HUES64 (cell line): Measurements from ENCODE around the gene AK2.

Experiments used
- H3K27ac ChIP-seq: 2 replicates; pipeline ENCODE4 v1.7.0; 2013; ENCODE audit warnings: low read depth, low read length, inconsistent platforms
- H3K27me3 ChIP-seq: 2 replicates; pipeline ENCODE4 v1.6.1; 2013; ENCODE audit warnings: mild to moderate bottlenecking, low read length; ENCODE audit not compliant: insufficient read depth
- H3K36me3 ChIP-seq: 2 replicates; pipeline ENCODE4 v1.6.1; 2013; ENCODE audit warnings: mild to moderate bottlenecking, low read length; ENCODE audit not compliant: insufficient read depth
- H3K4me1 ChIP-seq: 2 replicates; pipeline ENCODE4 v1.6.1; 2013; ENCODE audit warnings: mild to moderate bottlenecking, low read length, moderate library complexity; ENCODE audit not compliant: insufficient read depth
- H3K4me3 ChIP-seq: 2 replicates; pipeline ENCODE4 v1.5.1; 2013; ENCODE audit warnings: mild to moderate bottlenecking, low read length, moderate library complexity
- H3K9ac ChIP-seq: 2 replicates; pipeline ENCODE4 v1.6.1; 2013; ENCODE audit warnings: mild to moderate bottlenecking, low read depth, low read length
- H3K9me3 ChIP-seq: 2 replicates; pipeline ENCODE4 v1.6.1; 2013; ENCODE audit warnings: low read depth, low read length; ENCODE audit not compliant: insufficient read depth
- WGBS: fragments of 150-250, 120-280 bp; methylation state at CpG from one replicate; pipeline ENCODE4 v1.1.7; 2013; ENCODE audit warnings: missing lambda C conversion rate; 5-methylcytosine and 5-hydroxymethylcytosine counted together

AK2 gene

DNA sequence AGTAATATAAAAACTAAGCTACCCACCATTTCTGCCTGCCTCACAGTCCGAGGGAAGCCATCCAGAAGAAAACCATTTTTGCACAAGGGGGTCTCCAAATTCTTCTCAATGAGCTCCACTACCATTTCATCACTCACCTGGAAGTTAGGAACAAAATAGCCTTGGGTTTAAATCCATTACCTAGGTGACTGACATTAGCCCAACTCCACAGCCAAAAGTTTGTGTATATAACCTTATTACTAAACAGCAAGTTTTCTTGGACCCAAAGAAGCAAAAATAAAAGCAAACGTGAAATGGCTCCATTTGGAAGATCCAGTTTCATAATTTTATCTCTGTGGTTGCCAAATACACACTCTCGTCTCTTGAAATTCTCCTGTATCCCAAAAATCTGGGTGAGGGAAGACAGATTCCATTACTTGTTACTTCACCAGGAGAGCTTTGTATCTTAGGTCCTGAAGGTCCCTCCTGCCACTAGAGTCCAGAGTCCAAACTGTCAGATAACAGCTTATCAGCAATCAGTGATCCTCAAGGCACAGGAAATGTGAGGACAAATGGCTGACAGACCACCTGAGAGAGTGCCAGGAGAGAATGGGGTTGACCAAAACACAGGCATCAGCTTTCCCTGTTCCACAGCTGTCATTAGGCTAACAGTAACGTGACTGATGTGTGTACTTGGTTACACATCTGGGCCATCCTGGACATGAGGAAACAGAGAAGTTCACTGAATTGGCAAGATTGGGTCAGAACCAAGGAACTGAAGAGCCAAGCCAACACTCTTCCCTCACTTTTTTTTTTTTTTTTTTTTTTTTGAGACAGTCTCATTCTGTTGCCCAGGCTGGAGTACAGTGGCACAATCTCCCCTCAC lies 14.9 kb downstream of the AK2 start:
- Histone ChIP-seq H3K4me1 (no peaks in the 10 kb centered on the region), H3K9me3 (no peaks in the 10 kb centered on the region), H3K36me3 (peaks cover 76% of the 10 kb centered on the region), H3K9ac (no peak overlapping the region), H3K27me3 (no peaks in the 10 kb centered on the region), H3K4me3 (no peak overlapping the region), H3K27ac (no peak overlapping the region)
- WGBS = 93% methylated on average over 4 of the region's 4 CpGs

DNA sequence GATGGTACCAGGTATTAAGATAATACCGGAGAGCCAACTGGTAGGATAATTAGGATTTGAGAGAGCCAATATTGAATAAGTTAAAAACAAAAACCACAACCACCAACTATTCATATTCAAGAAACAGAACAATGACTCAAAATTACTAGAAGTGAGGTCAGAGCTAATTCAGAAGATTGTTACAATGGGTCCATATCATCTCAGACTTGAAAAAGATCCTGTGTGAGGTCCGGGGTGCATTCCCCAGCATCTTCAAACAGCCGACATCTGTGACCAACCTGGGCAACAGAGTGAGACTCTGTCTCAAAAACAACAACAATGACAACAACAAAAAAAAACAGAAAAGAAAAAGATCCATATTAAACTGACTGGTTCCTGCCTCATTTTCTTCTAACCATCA lies 18.6 kb downstream of the AK2 start:
- WGBS = 98% methylated on average over 2 of the region's 3 CpGs

DNA sequence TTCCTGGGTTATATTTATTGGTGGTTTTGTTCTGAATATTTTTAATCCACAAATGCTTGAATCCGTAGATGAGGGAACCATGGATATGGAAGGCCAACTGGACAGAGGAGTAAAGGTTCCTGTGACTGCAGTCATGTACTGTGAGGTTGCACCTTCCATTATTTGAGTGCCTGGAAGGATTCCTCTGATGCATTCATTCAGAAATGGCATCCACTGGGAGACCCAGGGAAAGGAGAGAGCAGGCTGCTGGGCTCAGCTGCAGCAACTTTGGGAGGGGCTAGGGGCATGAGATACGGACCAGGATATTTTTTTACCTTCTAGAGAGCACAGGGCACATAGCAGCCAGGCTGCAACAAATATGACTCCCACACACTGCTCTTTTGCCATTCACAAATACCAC lies 19.5 kb downstream of the AK2 start:
- Histone ChIP-seq H3K36me3 (peaks cover 79% of the 10 kb centered on the region), H3K9ac (no peak overlapping the region), H3K4me1 (no peaks in the 10 kb centered on the region), H3K9me3 (no peaks in the 10 kb centered on the region), H3K4me3 (no peak overlapping the region), H3K27me3 (no peaks in the 10 kb centered on the region), H3K27ac (no peak overlapping the region)
- 88% methylated on average over 2 of the region's 2 CpGs for WGBS

More for the DNA sequence above, 18.6 kb downstream of the AK2 start:
- H3K36me3 ChIP-seq = peaks cover 79% of the 10 kb centered on the region
- H3K27ac ChIP-seq = no peak overlapping the region
- no peak overlapping the region for H3K9ac ChIP-seq
- no peaks in the 10 kb centered on the region for H3K27me3 ChIP-seq
- H3K9me3 ChIP-seq = no peaks in the 10 kb centered on the region
- no peaks in the 10 kb centered on the region for H3K4me1 ChIP-seq
- no peak overlapping the region for H3K4me3 ChIP-seq

DNA sequence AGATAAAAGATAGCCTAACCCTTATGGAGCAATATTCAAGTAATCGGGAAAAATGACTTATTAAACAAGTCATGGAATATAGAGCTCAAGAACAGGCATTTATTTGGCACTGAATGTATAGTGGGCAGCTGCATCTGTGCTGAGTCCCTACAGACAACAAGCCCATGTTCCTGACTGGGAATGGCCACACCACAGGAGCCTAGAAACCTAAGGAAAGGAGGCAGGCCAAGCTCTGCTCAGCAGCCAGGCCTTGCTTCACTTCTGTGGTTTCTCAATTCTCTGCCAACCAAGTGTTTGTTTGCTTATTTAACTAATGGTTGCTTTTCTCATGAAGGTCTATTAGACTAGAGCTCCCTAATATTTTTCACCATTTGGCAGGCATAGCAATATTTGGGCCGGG lies 21.5 kb downstream of the AK2 start:
- H3K4me3 ChIP-seq = no peak overlapping the region
- peaks cover 77% of the 10 kb centered on the region for H3K36me3 ChIP-seq
- H3K27me3 ChIP-seq = no peaks in the 10 kb centered on the region
- 87% methylated on average over 2 of the region's 2 CpGs for WGBS
- no peak overlapping the region for H3K9ac ChIP-seq
- no peaks in the 10 kb centered on the region for H3K4me1 ChIP-seq
- no peak overlapping the region for H3K27ac ChIP-seq
- no peaks in the 10 kb centered on the region for H3K9me3 ChIP-seq

DNA sequence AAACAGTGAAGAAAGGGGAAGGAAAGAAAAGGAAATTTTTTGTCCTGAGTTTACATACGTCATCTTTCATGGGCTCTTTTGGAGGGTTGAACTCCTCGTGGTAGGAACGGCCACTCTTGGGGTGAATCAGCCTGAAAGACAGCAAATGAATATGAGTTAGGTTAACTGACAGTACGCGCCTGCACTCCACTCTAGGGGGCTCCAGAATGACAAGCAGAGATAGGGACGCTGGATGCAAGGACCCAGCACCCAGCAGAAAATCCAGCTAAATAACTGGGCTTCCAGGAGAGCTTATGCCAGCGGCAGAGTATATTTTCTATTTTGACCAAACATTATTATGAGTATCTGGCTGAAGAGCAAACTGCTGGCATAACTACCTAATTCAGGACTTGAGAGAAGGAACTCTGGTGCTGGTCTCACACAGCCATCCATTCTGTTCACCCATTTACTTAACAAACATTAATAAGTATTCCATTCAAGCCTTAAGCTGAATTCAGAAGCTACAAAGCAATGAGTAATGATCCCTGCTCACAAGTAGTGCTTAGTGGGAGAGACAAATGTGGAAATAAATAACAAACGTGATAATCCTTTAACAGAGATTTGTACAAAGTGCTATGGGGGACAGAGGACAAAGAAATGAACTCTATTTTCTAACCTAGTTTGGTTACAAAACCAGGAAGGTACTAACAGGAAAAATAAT lies 22.1 kb downstream of the AK2 start:
- 93% methylated on average over 8 of the region's 8 CpGs for WGBS
- Histone ChIP-seq H3K27ac (no peak overlapping the region), H3K9me3 (no peaks in the 10 kb centered on the region), H3K9ac (no peak overlapping the region), H3K27me3 (no peaks in the 10 kb centered on the region), H3K4me1 (no peaks in the 10 kb centered on the region), H3K36me3 (peaks cover 73% of the 10 kb centered on the region), H3K4me3 (no peak overlapping the region)

DNA sequence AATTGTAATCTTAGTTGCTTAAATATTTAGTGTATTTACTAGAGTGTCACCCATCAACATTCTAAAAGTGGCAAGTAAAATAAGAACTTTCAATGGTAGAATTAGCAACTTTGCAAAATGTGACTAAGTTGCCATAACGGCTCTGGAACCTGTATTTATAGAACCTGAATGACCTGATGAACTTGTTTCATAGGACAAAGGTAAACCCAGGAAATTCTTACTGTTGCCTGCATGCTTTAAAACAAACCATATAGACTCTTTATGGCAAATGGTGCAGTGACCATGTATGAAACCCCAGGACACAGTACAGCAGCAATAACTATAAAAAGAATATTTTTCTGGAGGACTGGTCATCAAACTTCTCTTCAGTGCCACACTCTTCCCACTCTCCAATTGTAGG lies 22.9 kb downstream of the AK2 start:
- Histone ChIP-seq H3K9me3 (no peaks in the 10 kb centered on the region), H3K4me3 (no peak overlapping the region), H3K9ac (no peak overlapping the region), H3K4me1 (no peaks in the 10 kb centered on the region), H3K27ac (no peak overlapping the region), H3K27me3 (no peaks in the 10 kb centered on the region), H3K36me3 (peaks cover 73% of the 10 kb centered on the region)
- 100% methylated on average over 1 of the region's 1 CpG for WGBS

DNA sequence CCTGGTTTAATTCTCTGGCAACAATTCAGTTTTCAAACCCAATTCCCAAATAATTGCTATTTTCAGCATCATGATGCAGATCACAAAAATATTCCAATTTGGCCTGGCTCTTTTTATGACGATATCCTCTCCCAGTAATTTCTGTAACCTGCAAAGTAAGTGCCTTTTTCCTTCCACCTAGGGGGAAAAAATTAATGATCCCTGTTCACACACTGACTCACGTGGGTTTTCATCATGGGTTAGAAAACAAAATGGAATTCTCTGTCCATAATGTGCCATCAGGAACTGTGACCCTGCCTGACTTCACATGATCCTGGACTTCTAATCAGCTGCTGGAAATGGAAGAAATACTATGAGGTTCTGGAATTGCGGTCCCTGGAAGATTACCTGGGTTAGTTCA lies 24.5 kb downstream of the AK2 start:
- no peak overlapping the region for H3K9ac ChIP-seq
- WGBS = 94% methylated on average over 3 of the region's 3 CpGs
- H3K9me3 ChIP-seq = no peaks in the 10 kb centered on the region
- H3K27ac ChIP-seq = no peak overlapping the region
- no peak overlapping the region for H3K4me3 ChIP-seq
- H3K36me3 ChIP-seq = peaks cover 70% of the 10 kb centered on the region
- no peaks in the 10 kb centered on the region for H3K27me3 ChIP-seq
- peaks cover 7% of the 10 kb centered on the region; the same call in 1 of the 2 replicates for H3K4me1 ChIP-seq

DNA sequence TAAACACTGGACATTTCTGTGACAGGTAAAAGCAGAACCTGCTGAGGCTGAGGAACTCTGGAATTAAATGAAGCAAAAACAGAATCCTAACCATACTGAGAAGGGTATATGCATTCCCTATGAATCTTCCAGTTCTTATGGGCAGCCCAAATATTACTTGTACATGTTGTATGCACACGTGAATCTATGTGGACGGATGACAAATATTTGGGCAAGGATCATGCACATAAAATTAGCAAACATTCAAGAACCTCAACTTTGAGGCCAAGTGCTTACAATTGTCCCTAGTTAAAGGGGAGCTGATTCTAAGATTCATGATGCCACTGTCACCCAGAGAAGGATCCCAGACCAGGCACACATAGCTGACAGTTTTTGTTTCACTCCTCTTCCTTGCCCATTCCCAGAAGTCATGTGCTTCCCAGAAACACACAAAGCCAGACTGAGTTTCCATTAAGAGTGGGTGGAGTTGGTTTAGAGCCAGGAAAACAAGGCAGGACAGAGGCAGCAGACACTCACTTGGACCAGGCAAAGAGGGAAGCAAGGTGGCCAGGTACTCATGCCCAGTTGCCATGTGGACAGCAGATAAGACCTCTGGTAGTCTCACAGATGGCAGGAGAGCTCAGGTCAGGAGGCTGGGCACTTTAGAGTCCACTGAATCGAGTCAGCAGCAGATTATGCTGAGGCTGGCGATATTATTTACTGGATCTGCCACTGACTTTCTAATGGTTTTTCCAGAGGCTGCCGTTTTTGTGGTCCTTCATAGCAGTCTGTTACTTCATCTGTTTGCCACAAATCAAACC lies 25.6 kb downstream of the AK2 start:
- H3K4me1 ChIP-seq = peaks cover 7% of the 10 kb centered on the region; the same call in 1 of the 2 replicates
- peaks cover 68% of the 10 kb centered on the region for H3K36me3 ChIP-seq
- no peak overlapping the region for H3K4me3 ChIP-seq
- H3K9ac ChIP-seq = no peak overlapping the region
- H3K27me3 ChIP-seq = no peaks in the 10 kb centered on the region
- H3K9me3 ChIP-seq = no peaks in the 10 kb centered on the region
- 98% methylated on average over 5 of the region's 5 CpGs for WGBS
- H3K27ac ChIP-seq = no peak overlapping the region

DNA sequence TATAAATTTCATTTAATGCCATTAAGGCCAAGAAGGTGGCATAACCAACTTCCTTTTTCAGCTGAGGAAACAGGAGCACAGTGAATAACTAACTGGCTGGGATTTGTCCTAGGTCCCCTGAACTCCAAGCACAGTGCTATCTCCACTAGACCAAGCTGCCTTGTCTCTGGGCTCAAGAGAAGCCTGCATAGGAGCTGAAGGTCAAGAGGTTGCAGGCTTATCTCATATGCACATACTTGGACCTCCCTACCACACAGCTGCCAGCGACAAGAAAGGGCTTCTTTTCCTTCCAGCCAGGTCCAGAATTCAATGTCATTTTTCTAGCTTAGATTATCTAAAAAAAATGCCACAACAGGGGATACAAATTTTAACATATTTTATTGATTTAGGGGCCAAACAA lies 27.1 kb downstream of the AK2 start:
- Histone ChIP-seq H3K27me3 (no peaks in the 10 kb centered on the region), H3K9ac (no peak overlapping the region), H3K4me1 (peaks cover 7% of the 10 kb centered on the region; the same call in 1 of the 2 replicates), H3K36me3 (peaks cover 65% of the 10 kb centered on the region), H3K4me3 (no peak overlapping the region), H3K9me3 (no peaks in the 10 kb centered on the region), H3K27ac (no peak overlapping the region)
- whole genome bisulfite sequencing = 81% methylated on average over 1 of the region's 1 CpG

DNA sequence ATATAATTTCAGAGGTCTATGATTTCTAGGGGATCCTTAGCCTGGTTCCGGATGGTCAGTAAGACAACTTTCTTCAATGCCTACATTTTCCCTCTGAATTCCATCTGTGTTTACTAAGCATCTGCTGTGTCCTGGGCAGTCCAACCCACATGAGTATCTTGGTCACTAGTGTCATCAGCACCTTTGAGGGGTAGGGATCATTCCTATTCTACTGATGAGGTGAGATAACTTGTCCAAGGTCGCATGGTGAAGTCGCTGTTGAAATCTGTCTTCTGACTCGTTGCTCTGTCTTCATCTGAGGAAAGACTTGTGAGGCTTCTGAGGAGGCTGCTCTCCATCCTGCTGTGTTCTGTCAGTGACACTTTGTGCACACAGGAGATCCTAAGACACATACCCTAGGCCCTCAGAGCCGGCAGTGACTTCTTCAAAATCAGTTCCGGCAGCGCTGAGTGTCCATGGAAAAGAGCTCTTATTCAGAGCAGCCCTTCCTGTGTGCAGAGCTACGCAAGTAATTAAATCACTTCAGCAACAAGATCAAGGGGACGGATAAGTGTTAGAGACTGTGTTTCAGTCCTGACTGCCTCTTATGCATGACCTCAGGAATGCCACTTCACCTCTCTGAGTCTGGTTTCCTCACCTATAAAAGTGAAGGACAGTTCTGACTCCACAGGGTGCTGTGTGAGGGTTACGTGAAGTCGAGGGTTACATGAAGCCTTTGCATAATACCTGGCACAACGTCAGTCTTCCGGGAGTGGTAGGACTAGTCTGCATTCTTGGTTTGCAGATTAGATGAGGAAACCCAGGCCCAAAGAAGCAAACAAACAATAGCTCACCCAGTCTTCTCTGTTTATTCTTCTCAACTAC lies 28.4 kb downstream of the AK2 start:
- Histone ChIP-seq H3K4me3 (no peak overlapping the region), H3K36me3 (peaks cover 52% of the 10 kb centered on the region), H3K9me3 (no peaks in the 10 kb centered on the region), H3K4me1 (peaks cover 7% of the 10 kb centered on the region; the same call in 1 of the 2 replicates), H3K27ac (no peak overlapping the region; the same call in 1 of the 2 replicates), H3K9ac (no peak overlapping the region), H3K27me3 (no peaks in the 10 kb centered on the region)
- WGBS = 92% methylated on average over 13 of the region's 13 CpGs
